Amygdala (tissue), 56 donors: ENCODE measurements around the gene PSMD11.

Source experiments
- DNase-seq, 56 donors: peaks; one replicate each; lab custom pipeline; 2025; lab: John Stamatoyannopoulos, UW

Gene PSMD11

DNA sequence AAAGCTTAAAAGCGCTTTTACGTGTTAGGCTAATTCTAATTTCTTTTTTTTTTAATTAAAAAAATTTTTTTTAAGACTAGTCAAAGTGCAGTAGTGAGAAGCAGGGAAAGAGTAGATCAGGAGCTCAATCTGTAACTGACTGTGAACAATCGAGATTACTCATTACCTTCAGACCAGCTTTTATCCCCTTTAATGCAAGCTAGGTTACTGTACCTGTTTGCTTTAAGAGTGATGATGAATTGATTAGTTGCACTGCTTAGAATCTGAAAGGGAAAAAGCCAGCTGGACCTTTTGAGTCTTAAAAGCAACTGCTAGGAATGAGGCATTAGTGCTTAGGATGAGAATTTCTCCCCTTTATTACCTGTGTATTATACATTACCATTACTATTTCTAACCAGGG, 19.0 kb downstream of the PSMD11 start:
- no peak for DNase-seq

DNA sequence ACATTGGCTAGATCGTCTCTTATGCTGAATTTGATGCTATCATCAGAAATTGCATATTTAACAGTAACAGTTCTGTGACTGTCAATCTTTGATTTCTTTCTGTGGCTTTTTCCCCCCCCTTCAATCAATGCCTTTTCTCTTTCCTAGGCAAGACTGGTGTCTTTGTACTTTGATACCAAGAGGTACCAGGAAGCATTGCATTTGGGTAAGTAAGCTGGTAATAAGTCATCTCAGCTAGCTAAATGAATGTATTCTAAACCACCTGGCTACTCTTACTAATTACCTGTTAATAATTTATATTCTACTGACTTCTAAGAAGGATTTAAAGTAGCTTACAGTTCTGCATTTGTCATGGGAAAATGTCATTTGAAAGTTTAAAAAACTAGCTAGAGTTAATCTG, 20.1 kb downstream of the PSMD11 start:
- no peak for DNase-seq

DNA sequence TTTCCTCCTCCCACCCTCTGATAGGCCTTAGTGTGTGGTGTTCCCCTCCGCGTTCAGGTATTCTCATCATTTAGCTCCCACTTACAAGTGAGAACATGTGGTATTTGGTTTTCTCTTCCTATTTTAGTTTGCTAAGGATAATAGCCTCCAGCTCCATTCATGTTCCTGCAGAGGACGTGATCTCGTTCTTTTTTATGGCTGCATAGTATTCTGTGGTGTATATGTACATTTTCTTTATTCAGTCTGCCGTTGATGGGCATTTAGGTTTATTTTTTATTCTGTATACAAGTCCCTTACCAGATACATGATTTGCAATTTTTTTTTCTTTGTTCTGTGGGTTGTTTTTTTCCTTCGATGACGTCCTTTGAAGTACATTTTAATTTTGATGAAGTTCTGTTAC, 23.6 kb downstream of the PSMD11 start:
- no peak for DNase-seq

DNA sequence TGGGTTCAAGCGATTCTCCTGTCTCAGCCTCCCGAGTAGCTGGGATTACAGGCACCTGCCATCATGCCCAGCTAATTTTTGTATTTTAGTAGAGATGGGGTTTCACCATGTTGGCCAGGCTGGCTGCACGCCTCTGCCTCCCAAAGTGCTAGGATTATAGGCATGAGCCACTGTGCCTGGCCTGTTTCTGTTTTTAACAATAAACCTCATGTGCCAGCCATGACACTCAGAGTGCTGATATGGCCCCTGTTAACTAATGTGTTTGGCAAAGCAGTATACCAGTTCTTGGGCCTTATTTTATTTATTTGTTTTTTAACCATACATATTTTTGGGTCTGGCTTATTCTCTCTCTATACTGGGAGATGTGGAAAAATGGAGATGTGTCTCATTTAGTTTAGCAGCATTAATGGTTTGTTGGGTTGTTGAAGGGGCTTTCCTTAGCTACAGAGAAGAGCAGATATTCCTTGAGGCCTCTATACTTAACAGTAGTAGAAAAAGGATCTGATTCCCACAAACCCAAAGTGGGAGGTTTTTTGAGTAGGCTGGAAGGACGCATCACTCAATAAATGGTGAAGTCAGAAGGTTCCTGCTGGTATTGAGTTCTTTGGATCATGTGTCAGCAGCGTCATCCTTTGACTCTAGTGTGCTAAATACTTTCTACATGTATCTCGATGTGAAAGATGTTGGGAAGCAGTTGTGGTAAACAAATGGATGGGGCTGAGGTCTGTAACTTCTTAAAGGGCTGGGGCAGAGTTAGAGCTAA, 26.3 kb downstream of the PSMD11 start:
- no peak for DNase-seq

DNA sequence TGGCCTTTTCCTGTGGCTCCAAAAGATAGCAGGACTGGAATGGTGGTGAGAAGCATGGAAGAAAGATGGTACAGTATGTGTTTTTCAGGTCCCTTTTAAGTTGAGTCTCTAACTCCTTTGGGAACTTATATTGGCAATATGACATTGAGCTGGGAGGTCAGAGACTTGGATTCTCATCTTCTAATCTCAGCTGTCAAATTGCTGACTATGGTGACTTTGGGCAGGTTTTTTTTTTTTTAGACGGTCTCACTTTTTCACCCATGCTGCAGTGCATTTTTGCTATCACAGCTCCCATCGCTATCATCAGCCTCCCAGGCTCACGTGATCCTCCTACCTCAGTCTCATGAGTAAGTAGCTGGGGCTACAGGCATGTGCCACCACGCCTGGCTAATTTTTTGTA, 27.3 kb downstream of the PSMD11 start:
- DNase-seq, result no peak

DNA sequence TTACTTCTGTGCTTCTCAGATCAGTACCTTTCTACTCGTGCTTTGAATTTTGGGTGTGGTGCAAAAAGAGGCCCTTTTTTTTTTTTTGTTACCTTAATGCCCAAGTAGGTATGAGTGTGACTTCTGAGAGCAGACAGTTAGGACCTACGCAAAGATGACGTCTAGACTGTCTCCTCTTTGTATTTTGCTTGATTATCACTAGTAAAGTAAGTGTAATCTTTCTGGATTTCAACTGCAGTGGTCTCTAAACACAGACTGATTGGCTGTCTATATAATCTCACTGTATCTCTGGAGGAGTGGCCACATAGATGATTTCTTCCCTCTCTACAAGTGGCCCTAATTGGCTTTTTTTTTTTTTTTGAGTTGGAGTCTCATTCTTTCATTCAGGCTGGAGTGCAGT, 30.9 kb downstream of the PSMD11 start:
- DNase-seq, result no peak

DNA sequence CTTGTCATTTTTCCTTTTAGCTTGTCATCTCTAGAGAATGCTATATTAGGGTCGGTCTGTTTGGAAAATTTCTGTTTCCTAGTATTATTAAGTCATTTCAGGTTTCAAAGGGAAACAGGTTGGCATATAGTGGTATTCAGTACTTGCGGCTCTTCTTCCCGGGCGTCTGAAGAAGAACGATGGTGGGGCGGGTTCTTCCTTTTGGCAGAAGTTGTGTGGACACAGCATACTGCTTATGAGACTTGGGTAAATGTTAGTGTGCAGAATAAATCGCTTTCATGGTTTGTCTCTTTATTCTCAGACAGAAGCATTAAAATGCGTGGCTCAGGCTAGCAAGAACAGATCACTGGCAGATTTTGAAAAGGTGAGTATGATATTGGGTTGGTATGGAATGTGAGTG, 32.9 kb downstream of the PSMD11 start:
- no peak for DNase-seq

DNA sequence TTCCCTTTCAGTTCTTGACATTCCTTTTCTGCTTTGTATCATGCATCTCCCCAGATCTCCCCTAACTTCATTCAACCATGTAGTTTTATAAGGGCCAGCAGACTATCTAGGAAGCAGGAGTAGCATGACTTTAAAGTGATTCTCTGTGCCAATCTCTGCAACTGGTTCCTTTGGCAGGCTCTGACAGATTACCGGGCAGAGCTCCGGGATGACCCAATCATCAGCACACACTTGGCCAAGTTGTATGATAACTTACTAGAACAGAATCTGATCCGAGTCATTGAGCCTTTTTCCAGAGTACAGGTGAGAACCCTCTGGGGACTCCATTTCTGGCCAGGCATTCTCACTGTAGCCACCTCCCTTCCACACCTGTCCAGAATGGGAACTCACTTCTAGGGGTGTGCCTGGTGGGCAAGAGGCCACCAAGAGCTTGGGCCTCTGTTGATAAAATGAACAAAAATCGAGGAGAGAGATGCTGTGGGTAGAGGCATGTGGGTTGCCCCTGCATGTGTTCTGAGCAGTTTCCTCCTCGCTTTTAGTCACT, 34.8 kb downstream of the PSMD11 start:
- no peak for DNase-seq

DNA sequence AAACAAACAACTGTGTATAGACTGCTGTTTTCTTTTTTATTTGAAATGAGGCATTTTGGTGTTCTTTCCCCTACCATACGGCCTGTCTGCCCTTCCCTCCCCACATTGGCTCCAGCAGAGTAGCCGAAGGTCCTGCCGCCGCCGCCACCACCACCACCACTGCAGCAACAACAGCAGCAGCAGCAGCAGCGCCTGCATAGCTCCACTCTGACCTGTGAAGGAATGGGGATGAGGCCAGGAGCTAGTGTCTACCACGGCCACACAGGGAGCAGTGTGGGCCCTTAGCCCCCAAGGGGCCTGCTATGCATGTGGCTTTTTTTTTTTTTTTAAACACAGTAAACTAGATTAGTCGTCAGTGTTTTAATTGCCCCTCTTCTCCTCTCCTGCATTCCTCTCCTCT, 36.9 kb downstream of the PSMD11 start:
- no peak for DNase-seq

DNA sequence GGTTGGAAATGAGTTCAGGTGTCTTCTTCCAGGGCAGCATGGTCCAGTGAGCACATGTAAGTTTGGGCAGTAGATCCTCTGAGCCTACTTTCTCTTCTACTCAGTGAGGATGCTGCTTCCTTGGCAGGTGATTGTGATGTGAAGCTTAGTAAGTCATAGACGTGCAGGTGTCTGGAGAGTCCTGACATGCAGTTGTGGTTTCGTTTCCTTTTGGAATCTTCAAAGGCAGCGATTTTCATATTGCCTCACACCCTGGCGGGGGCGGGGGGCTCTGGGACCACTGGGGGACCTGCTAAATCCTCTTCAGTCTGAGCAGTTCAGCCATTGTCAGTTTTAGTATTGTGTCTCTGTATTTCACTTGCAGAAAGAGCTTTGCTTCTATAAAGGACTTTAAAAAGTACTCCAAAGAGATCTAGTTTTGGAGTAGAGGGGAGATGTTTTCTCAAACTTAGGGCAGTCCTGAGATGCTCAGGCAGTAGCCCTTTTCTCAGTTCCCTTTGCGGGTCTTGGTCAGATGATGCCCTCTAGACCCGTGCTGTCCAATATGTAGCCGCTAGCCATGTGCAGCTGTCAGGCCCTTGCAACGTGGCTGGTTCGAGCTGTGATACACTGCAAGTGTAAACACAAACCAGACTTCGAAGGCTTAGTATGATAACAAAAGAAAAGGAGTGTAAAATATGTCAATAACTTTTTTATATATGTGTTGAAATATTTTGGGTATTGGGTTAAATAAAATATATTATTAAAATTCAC, 38.4 kb downstream of the PSMD11 start:
- DNase-seq, result no peak

DNA sequence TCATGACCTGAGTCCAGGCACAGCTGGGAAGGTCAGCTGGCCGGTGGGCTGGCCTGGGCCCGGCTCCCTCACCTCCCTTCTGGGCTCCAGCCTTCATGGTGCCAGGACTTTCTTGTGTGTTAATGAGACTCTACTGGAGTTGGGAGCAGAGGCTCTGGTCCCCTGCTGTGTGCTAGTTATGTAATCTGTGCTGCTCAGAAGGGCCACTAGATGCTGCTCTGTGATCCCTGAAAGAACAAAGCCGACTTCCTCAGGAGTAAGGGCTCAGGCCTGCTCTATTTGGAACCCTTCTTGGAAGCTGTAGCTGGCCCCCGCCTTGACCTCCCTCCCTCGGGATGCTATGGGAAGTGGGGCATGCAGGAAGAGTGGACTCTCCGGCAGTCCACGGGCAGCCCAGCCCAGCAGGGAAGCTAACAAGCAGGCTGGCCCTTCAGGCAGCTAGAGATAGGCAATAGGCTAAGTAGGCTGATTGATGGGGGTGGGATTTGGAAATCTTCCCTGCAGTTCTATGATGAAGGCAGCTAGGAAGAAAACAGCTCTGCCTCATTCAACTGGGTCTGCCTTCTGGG, 39.2 kb downstream of the PSMD11 start:
- DNase-seq, result peak in 55 of 56 donors; percentile 54 to 98 (median 82)

DNA sequence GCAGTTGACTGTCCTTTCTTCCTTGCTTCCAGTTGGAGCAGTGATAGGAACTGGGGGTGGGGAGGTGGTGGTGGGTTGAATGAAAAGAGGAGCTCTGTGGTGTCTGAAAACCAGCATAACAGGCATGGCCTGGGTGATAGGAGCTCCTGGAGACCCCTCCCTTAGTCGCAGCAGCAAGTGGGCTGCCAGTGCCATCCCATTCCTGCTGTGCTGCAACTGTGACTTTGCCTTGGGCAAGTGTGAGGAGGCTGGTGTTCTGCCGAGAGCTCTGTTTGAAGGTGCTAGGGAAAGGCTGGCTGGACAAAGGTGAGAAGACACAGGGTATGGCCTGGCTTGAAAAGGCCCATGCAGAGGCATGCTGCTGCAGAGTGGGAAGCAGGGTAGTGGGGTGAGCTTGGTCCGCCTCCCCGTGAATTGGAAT, 39.7 kb downstream of the PSMD11 start:
- peak in 1 of 56 donors; percentile 49 for DNase-seq

DNA sequence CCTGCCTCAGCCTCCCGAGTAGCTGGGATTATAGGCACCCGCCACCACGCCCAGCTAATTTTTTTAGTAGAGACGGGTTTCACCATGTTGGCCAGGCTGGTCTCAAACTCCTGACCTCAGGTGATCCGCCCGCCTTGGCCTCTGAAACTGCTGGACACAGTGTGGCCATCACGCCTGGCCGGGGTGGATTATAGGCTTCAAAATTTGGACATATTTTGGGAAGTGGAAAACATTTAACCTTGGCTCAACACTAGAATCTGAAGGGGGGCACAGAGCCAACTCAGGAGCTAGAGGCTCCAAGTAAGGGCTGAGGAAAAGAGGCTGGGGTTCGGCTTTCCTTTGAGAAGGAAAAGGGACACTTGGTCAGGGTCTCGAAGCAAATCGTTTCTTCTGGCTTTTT, 40.3 kb downstream of the PSMD11 start:
- no peak for DNase-seq

DNA sequence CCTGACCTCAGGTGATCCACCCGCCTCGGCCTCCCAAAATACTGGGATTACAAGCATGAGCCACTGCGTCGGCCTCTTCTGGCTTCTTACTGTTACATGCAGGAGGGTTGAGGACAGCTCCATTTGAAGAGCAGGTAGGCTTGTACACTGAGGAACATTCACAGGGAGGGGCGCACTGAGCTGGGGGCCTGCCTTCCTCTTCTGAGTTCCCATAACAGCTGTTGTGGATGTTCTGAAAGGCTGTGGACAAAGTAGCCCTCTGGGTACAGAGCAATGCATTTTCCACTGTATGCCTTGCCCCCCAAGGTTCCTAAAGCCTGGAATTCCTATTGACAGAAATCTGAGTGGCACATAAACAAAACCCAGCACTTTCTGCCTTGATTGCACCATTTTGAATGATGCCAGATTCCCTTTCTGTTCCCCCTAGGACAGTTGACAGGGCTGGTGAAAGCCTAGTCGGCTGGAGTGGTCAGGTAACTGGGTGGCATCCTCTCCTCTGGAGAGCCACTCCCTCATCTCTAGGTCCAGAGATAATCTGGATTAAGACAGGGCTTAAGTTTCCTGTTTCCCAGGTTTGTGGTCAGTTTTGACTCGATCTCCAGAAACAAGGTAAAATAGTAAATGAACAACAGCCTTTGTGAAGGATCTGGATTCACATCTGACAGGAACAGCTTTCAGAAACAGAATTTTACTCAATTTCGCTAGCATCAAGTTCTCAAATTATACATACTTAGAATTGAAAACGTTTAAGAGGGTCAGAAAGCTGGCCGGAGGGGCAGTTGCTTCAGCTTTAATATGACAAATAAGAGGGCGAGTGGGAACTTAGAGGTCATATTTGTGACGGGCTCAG, 41.2 kb downstream of the PSMD11 start:
- no peak for DNase-seq

DNA sequence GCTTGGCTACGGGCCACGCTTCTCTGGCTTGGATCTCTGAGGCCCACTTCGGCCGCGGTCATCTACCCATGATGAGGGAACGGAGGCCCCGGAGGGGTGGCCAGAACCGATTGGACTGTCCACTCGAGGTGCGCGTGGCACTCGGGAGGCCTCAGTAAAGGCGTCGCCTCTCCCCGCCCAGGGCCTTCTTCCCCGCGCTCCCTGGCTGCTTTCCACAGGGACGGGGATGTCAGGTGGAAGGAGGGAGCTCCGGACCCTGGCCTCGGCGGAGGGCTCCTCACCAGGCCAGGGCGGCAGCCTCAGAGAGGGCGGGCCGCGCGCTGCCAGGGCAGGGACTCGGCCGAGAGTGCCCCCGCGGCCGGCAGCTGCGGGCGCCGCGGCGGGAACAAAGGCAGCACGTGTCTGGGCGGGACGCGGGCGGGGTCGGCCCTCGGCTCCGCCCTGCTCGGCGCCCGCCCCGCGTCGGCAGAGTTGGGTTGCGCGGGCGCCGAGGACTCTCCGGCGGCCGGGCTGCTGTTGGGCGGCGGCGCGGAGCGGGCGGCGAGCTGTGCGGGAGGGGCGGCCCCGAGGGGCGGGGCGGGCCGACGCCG, 41.9 kb downstream of the PSMD11 start:
- DNase-seq, result peak in 51 of 56 donors; percentile 45 to 90 (median 78)

DNA sequence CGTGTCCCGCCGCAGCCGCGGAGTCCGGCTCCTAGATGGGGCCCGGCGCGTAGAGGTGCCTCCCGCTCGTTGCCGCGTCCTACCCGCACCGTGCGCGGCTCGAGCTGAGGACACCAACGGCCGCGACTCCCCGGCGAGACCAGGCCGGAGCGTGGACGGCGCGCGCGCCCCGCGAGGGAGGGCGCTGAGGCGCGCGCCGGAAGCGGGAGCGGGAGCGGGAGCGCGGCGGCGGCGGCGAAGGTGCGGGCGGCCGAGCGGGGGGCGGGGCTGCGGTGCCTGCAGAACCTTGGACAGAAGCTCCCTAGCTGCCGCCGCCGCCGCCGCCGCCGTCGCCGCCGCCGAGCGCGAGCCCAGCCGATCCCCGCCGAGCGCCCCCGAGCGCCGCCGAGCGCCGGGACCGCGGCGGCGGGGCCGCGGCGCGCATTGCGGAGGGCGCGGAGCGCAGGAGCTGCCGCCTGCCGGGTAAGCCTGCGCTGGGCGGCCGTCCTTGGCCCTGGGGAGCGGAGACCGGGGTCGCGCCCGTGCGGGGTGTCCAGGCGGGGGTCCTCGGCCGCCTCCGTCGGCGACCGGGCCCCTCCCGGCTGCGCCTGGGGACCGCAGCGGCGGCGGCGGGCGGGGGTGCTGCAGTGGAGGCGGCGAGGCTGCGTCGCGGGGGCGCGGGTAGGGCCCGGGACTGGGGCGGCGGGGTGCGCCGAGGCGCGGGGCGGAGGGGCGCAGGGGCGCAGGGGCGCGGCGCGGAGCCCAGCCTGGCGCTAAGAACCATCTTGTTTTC, 42.6 kb downstream of the PSMD11 start, which contains the start of gene CDK5R1:
Gene CDK5R1 (plus strand): TSS at position 293 of the 772 bp plus-strand sequence. CDS start 628 bp downstream, outside the sequence.
- peak in 34 of 56 donors; percentile 57 to 87 (median 75) for DNase-seq

DNA sequence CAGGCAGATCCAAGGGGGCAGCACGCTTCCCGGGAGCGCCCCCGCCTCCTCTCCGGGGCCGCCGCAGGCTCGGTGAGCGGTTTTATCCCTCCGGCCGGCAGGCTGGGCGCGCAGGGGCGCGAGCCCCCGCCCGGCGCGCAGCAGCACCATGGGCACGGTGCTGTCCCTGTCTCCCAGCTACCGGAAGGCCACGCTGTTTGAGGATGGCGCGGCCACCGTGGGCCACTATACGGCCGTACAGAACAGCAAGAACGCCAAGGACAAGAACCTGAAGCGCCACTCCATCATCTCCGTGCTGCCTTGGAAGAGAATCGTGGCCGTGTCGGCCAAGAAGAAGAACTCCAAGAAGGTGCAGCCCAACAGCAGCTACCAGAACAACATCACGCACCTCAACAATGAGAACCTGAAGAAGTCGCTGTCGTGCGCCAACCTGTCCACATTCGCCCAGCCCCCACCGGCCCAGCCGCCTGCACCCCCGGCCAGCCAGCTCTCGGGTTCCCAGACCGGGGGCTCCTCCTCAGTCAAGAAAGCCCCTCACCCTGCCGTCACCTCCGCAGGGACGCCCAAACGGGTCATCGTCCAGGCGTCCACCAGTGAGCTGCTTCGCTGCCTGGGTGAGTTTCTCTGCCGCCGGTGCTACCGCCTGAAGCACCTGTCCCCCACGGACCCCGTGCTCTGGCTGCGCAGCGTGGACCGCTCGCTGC, 43.3 kb downstream of the PSMD11 start:
- peak in 11 of 56 donors; percentile 33 to 65 (median 48) for DNase-seq

DNA sequence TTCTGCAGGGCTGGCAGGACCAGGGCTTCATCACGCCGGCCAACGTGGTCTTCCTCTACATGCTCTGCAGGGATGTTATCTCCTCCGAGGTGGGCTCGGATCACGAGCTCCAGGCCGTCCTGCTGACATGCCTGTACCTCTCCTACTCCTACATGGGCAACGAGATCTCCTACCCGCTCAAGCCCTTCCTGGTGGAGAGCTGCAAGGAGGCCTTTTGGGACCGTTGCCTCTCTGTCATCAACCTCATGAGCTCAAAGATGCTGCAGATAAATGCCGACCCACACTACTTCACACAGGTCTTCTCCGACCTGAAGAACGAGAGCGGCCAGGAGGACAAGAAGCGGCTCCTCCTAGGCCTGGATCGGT, 43.9 kb downstream of the PSMD11 start:
- no peak for DNase-seq
